ENCODE results near the gene STK26.

GRCh38 chrX:132043977-132044376 is 20.9 kb downstream of the STK26 start:
- no peak for TF ChIP-seq EZH2 (IDR thresholded peaks at IDR 0.05; ENCODE audit: borderline replicate concordance, insufficient read depth, low read depth, low read length, poor library complexity, severe bottlenecking)
- TF ChIP-seq, protein P1, sequence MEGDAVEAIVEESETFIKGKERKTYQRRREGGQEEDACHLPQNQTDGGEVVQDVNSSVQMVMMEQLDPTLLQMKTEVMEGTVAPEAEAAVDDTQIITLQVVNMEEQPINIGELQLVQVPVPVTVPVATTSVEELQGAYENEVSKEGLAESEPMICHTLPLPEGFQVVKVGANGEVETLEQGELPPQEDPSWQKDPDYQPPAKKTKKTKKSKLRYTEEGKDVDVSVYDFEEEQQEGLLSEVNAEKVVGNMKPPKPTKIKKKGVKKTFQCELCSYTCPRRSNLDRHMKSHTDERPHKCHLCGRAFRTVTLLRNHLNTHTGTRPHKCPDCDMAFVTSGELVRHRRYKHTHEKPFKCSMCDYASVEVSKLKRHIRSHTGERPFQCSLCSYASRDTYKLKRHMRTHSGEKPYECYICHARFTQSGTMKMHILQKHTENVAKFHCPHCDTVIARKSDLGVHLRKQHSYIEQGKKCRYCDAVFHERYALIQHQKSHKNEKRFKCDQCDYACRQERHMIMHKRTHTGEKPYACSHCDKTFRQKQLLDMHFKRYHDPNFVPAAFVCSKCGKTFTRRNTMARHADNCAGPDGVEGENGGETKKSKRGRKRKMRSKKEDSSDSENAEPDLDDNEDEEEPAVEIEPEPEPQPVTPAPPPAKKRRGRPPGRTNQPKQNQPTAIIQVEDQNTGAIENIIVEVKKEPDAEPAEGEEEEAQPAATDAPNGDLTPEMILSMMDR (IDR thresholded peaks at IDR 0.05): no peak
